OCI-M1 (cell line): ENCODE measurements around the gene TTBK2.

ENCODE experiments used
- DNase-seq: peaks from one replicate; lab custom pipeline; 2025; lab: John Stamatoyannopoulos, UW

The TTBK2 gene

GRCh38 chr15:42692997-42693396 is 227.6 kb downstream of the TTBK2 start:
- DNase-seq: no peak

- DNase-seq: no peak
Measured at GRCh38 chr15:42692536-42692935, 228.0 kb downstream of the TTBK2 start.

GRCh38 chr15:42691770-42692169 is 228.8 kb downstream of the TTBK2 start:
- no peak for DNase-seq

GRCh38 chr15:42691308-42691707 is 229.3 kb downstream of the TTBK2 start:
- DNase-seq: peak; percentile 74
